Fibroblast of lung (primary cell): ENCODE data around the gene LCMT2. TPM values are rescaled to one million over a fixed set of nuclear protein-coding genes. Genes with fewer than 3 reads are reported as not detected.

Source experiments
- DNase-seq, 2 donors: peaks; one replicate each; pipeline versions ENCODE4 v3.0.0 to v3.0.0-alpha.2; 2010; ENCODE audit warnings: low read depth in 2 of 2
- H2AFZ ChIP-seq: 2 replicates; pipeline ENCODE4 v1.5.1; 2012; ENCODE audit warnings: low read length, control low read depth, inconsistent platforms
- H3K27ac ChIP-seq: 2 replicates; pipeline ENCODE4 v1.5.1; 2011; ENCODE audit warnings: low read length, control low read depth; ENCODE audit not compliant: insufficient read depth
- H3K27me3 ChIP-seq: 2 replicates; pipeline ENCODE4 v1.5.1; 2011; ENCODE audit warnings: mild to moderate bottlenecking, low read length; ENCODE audit not compliant: control insufficient read depth, insufficient read depth
- H3K36me3 ChIP-seq: 2 replicates; pipeline ENCODE4 v1.5.1; 2011; ENCODE audit warnings: low read length; ENCODE audit not compliant: control insufficient read depth, insufficient read depth
- H3K4me1 ChIP-seq: 2 replicates; pipeline ENCODE4 v1.5.1; 2011; ENCODE audit warnings: low read length; ENCODE audit not compliant: control insufficient read depth, insufficient read depth; ENCODE audit errors: extremely low read depth
- H3K4me2 ChIP-seq: 2 replicates; pipeline ENCODE4 v1.5.1; 2011; ENCODE audit warnings: low read length, control low read depth; ENCODE audit not compliant: insufficient read depth; ENCODE audit errors: extremely low read depth
- H3K4me3 ChIP-seq, 4 experiments: fragments of 200-600 bp in 1 of 4; sonication (generic) in 1 of 4; replicated peaks in 1 of 4; 2 replicates each; pipeline ENCODE4 v1.5.1; 2011 to 2016; ENCODE audit warnings: low read length in 4 of 4, low read depth in 3 of 4, mild to moderate bottlenecking in 3 of 4, control low read depth in 2 of 4, inconsistent platforms in 1 of 4, mixed read lengths in 1 of 4; ENCODE audit not compliant: insufficient read depth in 1 of 4; ENCODE audit errors: control extremely low read depth in 1 of 4
- H3K79me2 ChIP-seq: 2 replicates; pipeline ENCODE4 v1.5.1; 2012; ENCODE audit warnings: mild to moderate bottlenecking, low read length, inconsistent platforms; ENCODE audit not compliant: control insufficient read depth, insufficient read depth
- H3K9ac ChIP-seq: 2 replicates; pipeline ENCODE4 v1.5.1; 2011; ENCODE audit warnings: mild to moderate bottlenecking, low read length, control low read depth; ENCODE audit not compliant: insufficient read depth
- H3K9me3 ChIP-seq: 2 replicates; pipeline ENCODE4 v1.5.1; 2012; ENCODE audit warnings: low read depth, low read length; ENCODE audit not compliant: control insufficient read depth, insufficient read depth
- H4K20me1 ChIP-seq: 2 replicates; pipeline ENCODE4 v1.5.1; 2011; ENCODE audit warnings: low read length; ENCODE audit not compliant: control insufficient read depth, insufficient read depth; ENCODE audit errors: extremely low read depth
- CTCF ChIP-seq, 2 donors: IDR thresholded peaks in 1 of 2; conservative IDR thresholded peaks in 1 of 2; 1 replicate in 1 of 2; 2 replicates in 1 of 2; pipeline ENCODE4 v1.5.1; 2011 to 2012; ENCODE audit warnings: low read length in 2 of 2, control low read depth in 1 of 2, inconsistent platforms in 1 of 2, low read depth in 1 of 2, mild to moderate bottlenecking in 1 of 2
- EZH2 ChIP-seq: IDR thresholded peaks from 2 replicates; pipeline ENCODE4 v1.5.1; 2012; ENCODE audit warnings: low read length, control low read depth, mild to moderate bottlenecking; ENCODE audit errors: missing control alignments
- polyA plus RNA-seq, 2 donors: library from polyadenylated mRNA; depleted of rRNA in 1 of 2; stranded (reverse) in 1 of 2; unstranded in 1 of 2; fragments of >200 nt; gene quantifications; 2 replicates each; pipeline ENCODE4 v1.2.1, GENCODE V29; 2011 to 2012; ENCODE audit warnings: missing spikeins in 1 of 2
- total RNA-seq: library from RNA; depleted of rRNA; stranded (reverse); fragments of >200 nt; gene quantifications from 2 replicates; pipeline ENCODE4 v1.2.1, GENCODE V29; 2014

LCMT2 gene
- total and polyA plus RNA-seq, 2 donors (not counting 1 experiment from before 2014, with no cell fraction given) = 4.8 to 12.5 TPM

GRCh38 chr15:43330780-43331087, 361 bp upstream of the LCMT2 start:
- TF ChIP-seq EZH2 (no peak), CTCF (conservative IDR thresholded peaks at IDR 0.05 in 1 of 2, IDR thresholded peaks at IDR 0.05 in 1 of 2; ENCODE audit: low read depth in 1 of 2, low read length in 2 of 2) (no peak)
- no peak for DNase-seq
- H4K20me1 ChIP-seq = no peaks in the 10 kb centered on the region
- H3K9ac ChIP-seq = peak overlapping the region; percentile 29
- H2AFZ ChIP-seq = peak overlapping the region; percentile 82
- no peaks in the 10 kb centered on the region for H3K9me3 ChIP-seq
- peaks cover 5% of the 10 kb centered on the region for H3K4me1 ChIP-seq
- no peaks in the 10 kb centered on the region for H3K27me3 ChIP-seq
- H3K27ac ChIP-seq = peak overlapping the region; percentile 86
- H3K4me3 ChIP-seq = peak overlapping the region; percentile 62 to 87 (median 77)
- H3K4me2 ChIP-seq = peak overlapping the region; percentile 52
- peaks cover 16% of the 10 kb centered on the region for H3K79me2 ChIP-seq
- H3K36me3 ChIP-seq = peaks cover 2% of the 10 kb centered on the region

- TF ChIP-seq EZH2 (no peak), CTCF (conservative IDR thresholded peaks at IDR 0.05 in 1 of 2, IDR thresholded peaks at IDR 0.05 in 1 of 2; ENCODE audit: low read depth in 1 of 2, low read length in 2 of 2) (no peak)
These were observed 985 bp downstream of the LCMT2 start for GRCh38 chr15:43329217-43329959.

GRCh38 chr15:43325039-43325684, 5.2 kb downstream of the LCMT2 start:
- TF ChIP-seq EZH2 (no peak), CTCF (conservative IDR thresholded peaks at IDR 0.05 in 1 of 2, IDR thresholded peaks at IDR 0.05 in 1 of 2; ENCODE audit: low read depth in 1 of 2, low read length in 2 of 2) (no peak)
- Histone ChIP-seq H3K9ac (no peak overlapping the region), H3K4me3 (no peak overlapping the region), H3K27me3 (peaks cover 8% of the 10 kb centered on the region), H3K4me1 (peaks cover 5% of the 10 kb centered on the region), H3K36me3 (peaks cover 2% of the 10 kb centered on the region), H3K4me2 (no peak overlapping the region), H2AFZ (no peak overlapping the region), H3K79me2 (peaks cover 16% of the 10 kb centered on the region), H3K9me3 (no peaks in the 10 kb centered on the region), H3K27ac (no peak overlapping the region), H4K20me1 (no peaks in the 10 kb centered on the region)
- no peak for DNase-seq

More at GRCh38 chr15:43329217-43329959, 985 bp downstream of the LCMT2 start:
- Histone ChIP-seq H3K36me3 (peaks cover 2% of the 10 kb centered on the region), H4K20me1 (no peaks in the 10 kb centered on the region), H3K4me2 (peak overlapping the region; percentile 94), H3K9ac (peak overlapping the region; percentile 71), H3K27ac (peak overlapping the region; percentile 86), H3K9me3 (no peaks in the 10 kb centered on the region), H3K4me1 (peaks cover 5% of the 10 kb centered on the region), H3K79me2 (peaks cover 16% of the 10 kb centered on the region), H2AFZ (peak overlapping the region; percentile 57), H3K27me3 (no peaks in the 10 kb centered on the region), H3K4me3 (peak overlapping the region; percentile 62 to 87 (median 77))
- peak in 1 of 2 donors; percentile 52 for DNase-seq
